Omental fat pad (tissue), 4 donors: ENCODE measurements around the gene EFCC1. TPM values are rescaled to one million over a fixed set of nuclear protein-coding genes. Genes with fewer than 3 reads are reported as not detected.
A peak's percentile ranks its signal among the peaks of the same experiment; 100 is the strongest.

Source experiments
- ATAC-seq: fragments of 150-250 bp; one replicate; pipeline ENCODE4 v1.9.1; 2016; ENCODE audit warnings: mild to moderate bottlenecking, moderate library complexity; ENCODE audit not compliant: low FRiP score
- DNase-seq: peaks from one replicate; pipeline ENCODE4 v3.0.0-alpha.2; 2019; ENCODE audit warnings: low spot score
- total RNA-seq, 4 donors: library from RNA; depleted of rRNA; stranded (reverse); fragments of >200 nt; gene quantifications; one replicate each; pipeline ENCODE4 v1.1.0, GENCODE V29; 2016
- TF ChIP-seq, protein P1 (sequence below), 3 donors: fragments of 450-650 bp; IDR thresholded peaks; one replicate each; pipeline ENCODE4 v1.5.1; 2016 to 2017; ENCODE audit warnings: antibody characterized with exemption in 3 of 3, mild to moderate bottlenecking in 3 of 3, moderate library complexity in 2 of 3

Gene EFCC1
- total RNA-seq, 4 donors from 2014 or later, result 0.72 to 6.3 (median 1.2) TPM

DNA sequence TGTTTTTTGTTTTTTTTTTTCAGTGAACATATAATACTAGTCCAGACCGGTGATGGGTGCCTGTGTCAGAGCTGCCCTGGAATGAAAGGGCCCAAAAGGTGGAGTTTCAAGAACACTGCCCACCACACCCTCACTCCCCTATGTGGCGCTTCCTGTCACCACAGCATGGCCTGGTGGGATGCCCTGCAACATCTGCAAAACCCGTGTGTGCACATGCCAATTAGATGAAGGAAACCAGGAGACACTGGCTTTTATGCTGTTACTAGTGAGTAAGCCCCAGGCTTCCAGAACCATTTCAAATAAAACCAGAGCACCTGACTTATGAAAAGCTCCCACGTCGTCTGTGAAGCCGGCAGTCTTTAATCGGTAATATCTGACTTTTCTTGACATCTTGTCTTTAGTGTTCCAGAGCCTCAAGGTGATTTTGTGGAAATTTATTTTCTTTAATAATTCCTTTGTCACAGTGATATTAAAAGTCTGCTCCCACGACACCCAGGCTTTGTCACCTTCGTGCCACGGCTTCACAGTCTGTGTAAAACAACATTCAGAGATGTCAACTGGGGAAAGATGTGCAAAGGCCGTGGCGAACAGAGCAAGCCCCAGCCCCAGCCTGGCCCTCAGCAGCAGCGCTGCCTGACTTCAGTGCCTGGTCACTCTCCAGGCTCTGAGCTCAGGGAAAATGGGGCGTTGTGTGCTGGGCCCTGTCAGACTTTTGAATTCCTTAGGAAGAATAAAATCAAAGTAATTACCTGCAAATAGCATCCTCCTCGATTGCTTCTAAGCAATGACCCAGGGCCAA, 13.6 kb upstream of the EFCC1 start:
- ATAC-seq, result no peak

DNA sequence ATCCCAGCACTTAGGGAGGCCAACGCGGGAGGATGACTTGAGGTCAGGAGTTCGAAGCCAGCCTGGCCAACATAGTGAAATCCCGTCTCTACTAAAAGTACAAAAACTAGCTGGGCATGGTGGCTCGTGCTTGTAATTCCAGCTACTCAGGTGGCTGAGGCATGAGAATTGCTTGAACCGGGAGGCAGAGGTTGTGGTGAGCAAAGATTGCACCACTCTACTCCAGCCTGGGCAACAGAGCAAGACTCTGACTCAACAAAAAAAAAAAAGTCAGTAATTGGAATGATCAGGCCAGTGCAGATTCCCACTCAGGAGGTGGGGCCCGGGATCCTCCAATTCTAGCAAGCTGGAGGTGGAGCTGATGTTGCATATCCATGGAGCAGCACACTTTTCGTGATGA, 12.8 kb upstream of the EFCC1 start:
- DNase-seq (no peak), ATAC-seq (no peak)

More for the DNA sequence above, 13.6 kb upstream of the EFCC1 start:
- TF ChIP-seq, protein P1, sequence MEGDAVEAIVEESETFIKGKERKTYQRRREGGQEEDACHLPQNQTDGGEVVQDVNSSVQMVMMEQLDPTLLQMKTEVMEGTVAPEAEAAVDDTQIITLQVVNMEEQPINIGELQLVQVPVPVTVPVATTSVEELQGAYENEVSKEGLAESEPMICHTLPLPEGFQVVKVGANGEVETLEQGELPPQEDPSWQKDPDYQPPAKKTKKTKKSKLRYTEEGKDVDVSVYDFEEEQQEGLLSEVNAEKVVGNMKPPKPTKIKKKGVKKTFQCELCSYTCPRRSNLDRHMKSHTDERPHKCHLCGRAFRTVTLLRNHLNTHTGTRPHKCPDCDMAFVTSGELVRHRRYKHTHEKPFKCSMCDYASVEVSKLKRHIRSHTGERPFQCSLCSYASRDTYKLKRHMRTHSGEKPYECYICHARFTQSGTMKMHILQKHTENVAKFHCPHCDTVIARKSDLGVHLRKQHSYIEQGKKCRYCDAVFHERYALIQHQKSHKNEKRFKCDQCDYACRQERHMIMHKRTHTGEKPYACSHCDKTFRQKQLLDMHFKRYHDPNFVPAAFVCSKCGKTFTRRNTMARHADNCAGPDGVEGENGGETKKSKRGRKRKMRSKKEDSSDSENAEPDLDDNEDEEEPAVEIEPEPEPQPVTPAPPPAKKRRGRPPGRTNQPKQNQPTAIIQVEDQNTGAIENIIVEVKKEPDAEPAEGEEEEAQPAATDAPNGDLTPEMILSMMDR (IDR thresholded peaks at IDR 0.05), result no peak
- no peak for DNase-seq

GRCh38 chr3:128991355-128991895, 9.7 kb upstream of the EFCC1 start:
- TF ChIP-seq, protein P1 (IDR thresholded peaks at IDR 0.05), result no peak
- no peak for ATAC-seq
- DNase-seq, result no peak

More for the DNA sequence above, 12.8 kb upstream of the EFCC1 start:
- TF ChIP-seq, protein P1 (IDR thresholded peaks at IDR 0.05), result no peak

DNA sequence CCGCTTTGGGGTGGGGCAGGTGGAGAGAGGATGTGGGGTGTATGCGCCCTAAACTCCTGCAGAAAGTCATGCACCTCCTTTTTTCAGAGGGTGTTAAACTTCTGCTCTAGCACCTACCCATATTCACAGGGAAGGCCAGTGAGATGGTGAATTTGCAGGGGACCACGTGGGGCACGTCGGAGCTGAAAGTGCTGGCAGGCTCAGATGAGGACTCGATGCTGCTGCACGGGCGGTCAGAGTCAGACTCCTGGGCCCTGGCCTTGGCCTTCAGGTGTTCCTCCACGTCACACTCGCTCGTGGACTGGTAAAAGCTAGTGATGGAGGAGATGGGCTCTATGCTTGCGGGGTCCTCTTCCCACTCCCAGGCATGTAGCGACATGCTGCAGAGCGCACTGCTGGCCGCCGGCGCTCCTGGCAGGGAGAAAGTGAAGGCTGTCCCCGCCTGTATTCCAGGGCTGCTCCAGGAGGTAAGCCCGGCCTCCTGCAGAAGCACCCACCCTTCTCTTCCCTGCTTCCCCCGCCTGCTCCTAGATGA, 8.1 kb upstream of the EFCC1 start:
- DNase-seq (no peak), ATAC-seq (no peak)
- TF ChIP-seq, protein P1 (IDR thresholded peaks at IDR 0.05), result no peak

- DNase-seq, result peak; percentile 75
- TF ChIP-seq, protein P1 (IDR thresholded peaks at IDR 0.05), result no peak
- peak; percentile 92 for ATAC-seq
Observed at GRCh38 chr3:128993461-128994172, 7.5 kb upstream of the EFCC1 start, which contains the start of gene CFAP92. CFAP92 (minus strand) TSS chr3:128994076; CDS start chr3:128993304, 772 bp downstream.

DNA sequence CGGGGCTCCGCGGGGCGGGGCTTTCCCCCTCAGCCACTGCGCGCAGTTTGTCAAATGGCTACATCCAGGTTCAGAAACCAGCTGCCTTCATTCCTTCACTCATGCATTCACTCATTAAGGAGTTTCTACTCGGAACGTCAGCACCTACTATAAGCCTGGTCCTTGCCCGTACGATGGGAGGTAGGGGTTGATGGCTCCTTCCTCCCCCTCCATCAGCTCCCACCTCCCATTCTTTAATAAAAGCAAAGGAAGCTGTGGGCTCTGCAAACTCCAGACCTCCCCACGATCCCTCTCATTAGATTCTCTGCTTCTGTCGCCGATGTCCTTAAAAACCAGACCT, 7.0 kb upstream of the EFCC1 start:
- ATAC-seq (no peak), DNase-seq (no peak)
- TF ChIP-seq, protein P1 (IDR thresholded peaks at IDR 0.05), result no peak
